A673 (cell line): ENCODE measurements around the gene SPINK4. TPM values are rescaled to one million over a fixed set of nuclear protein-coding genes. Genes with fewer than 3 reads are reported as not detected.
A peak's percentile ranks its signal among the peaks of the same experiment; 100 is the strongest.

Experiments
- BruUV-seq: library from RNA; stranded (reverse); fragments of 400-500 nt; replicated peaks from 2 replicates; lab custom pipeline; 2021; lab: Mats Ljungman, UMichigan
- CTCF ChIA-PET: fragments of 300-600 bp; sonication (Branson Sonifier 250); formaldehyde crosslinking; loops from one replicate; lab custom pipeline; 2022; ENCODE audit warnings: antibody characterized with exemption; lab: Charles Lee
- POLR2A ChIA-PET: fragments of 300-600 bp; sonication (Branson Sonifier 250); formaldehyde crosslinking; loops from one replicate; lab custom pipeline; 2022; ENCODE audit warnings: antibody characterized with exemption; ENCODE audit not compliant: low non-redundant PET; lab: Charles Lee
- DNase-seq: peaks from one replicate; pipeline ENCODE4 v3.0.0-alpha.2; 2015; ENCODE audit warnings: low spot score
- H3K27ac ChIP-seq: fragments of 200-600 bp; sonication (generic); 2 replicates; pipeline ENCODE4 v1.5.1; 2016; ENCODE audit warnings: mixed run types, low read depth, mild to moderate bottlenecking, mixed read lengths, antibody characterized with exemption, low read length; ENCODE audit not compliant: poor library complexity, severe bottlenecking
- H3K27me3 ChIP-seq: fragments of 200-600 bp; sonication (generic); replicated peaks from 2 replicates; pipeline ENCODE4 v1.6.1; 2017; ENCODE audit warnings: mixed run types, low read depth, mild to moderate bottlenecking, mixed read lengths, antibody characterized with exemption, low read length; ENCODE audit not compliant: insufficient read depth, poor library complexity
- H3K36me3 ChIP-seq: fragments of 200-600 bp; sonication (generic); 2 replicates; pipeline ENCODE4 v1.6.1; 2016; ENCODE audit warnings: mixed run types, mild to moderate bottlenecking, mixed read lengths, antibody characterized with exemption, low read length; ENCODE audit not compliant: insufficient read depth, poor library complexity, severe bottlenecking
- H3K4me1 ChIP-seq: fragments of 200-600 bp; sonication (generic); 2 replicates; pipeline ENCODE4 v1.6.1; 2017; ENCODE audit warnings: mixed run types, mild to moderate bottlenecking, mixed read lengths, antibody characterized with exemption, low read length; ENCODE audit not compliant: insufficient read depth, poor library complexity, severe bottlenecking
- H3K4me3 ChIP-seq: fragments of 200-600 bp; sonication (generic); 2 replicates; pipeline ENCODE4 v1.5.1; 2016; ENCODE audit warnings: low read depth, mixed run types, mild to moderate bottlenecking, mixed read lengths, low read length; ENCODE audit not compliant: poor library complexity, severe bottlenecking
- H3K9me3 ChIP-seq: fragments of 200-600 bp; sonication (generic); 2 replicates; pipeline ENCODE4 v1.6.1; 2016; ENCODE audit warnings: mixed run types, low read depth, mild to moderate bottlenecking, mixed read lengths, antibody characterized with exemption, low read length; ENCODE audit not compliant: poor library complexity, severe bottlenecking
- EZH2 ChIP-seq: fragments of 200-600 bp; sonication (generic); IDR thresholded peaks from 2 replicates; pipeline ENCODE4 v1.6.1; 2017; ENCODE audit warnings: borderline replicate concordance, low read depth, mild to moderate bottlenecking, mixed read lengths, antibody characterized with exemption, low read length; ENCODE audit not compliant: poor library complexity, severe bottlenecking
- intact Hi-C: fragments of 100-400 bp; cut with micrococcal nuclease; formaldehyde crosslinking; loops from one replicate; pipeline ENCODE4 v1.10.0; 2022; ENCODE audit not compliant: unreplicated experiment
- total RNA-seq: library from RNA; stranded (reverse); gene quantifications from 2 replicates; pipeline ENCODE4 v1.2.3, GENCODE V29; 2021
- TF ChIP-seq, protein P1 (sequence below): fragments of 300-800, 200-600 bp; sonication (generic); conservative IDR thresholded peaks from 2 replicates; pipeline ENCODE4 v1.5.1; 2017; ENCODE audit warnings: low read depth, mild to moderate bottlenecking, antibody characterized with exemption, low read length, moderate library complexity, mixed read lengths

The SPINK4 gene
- total RNA-seq, 1 experiment from 2014 or later, result not detected

DNA sequence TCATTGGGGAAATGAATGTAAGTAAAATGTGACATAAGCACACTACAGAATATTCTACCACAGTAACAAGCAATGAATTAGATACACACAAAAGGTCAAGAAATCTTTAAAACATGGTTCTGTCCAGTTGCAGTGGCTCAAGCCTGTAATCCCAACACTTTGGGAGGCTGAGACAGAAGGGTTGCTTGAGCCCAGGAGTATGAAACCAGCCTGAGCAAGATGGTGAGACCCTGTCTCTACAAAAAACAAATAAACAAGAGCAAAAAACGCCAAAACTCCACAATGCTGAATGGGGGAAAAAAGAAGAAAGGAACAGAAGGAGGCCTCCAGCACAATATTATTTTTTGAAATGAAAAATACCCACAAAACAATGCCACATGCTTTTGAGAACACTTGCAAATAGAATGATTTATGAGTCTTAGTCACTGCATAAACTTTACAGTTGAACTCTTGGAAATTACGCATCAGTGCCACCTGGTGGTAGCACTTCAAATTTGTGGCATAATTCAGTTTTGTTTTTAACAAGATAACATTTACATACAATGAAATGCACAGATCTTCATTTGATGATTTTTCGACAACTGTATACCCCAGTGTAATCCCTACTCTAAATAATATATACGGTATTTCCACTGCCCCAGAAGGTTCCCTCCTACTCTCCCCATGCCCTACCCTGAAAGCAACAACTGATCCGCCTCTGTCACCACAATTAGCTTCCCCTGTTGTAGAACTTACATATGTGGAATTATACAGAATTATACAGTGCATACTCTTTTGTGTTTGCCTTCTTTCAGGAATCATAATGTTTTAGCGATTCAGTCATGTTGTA, 14.4 kb upstream of the SPINK4 start:
- H3K9me3 ChIP-seq, result no peaks in the 10 kb centered on the region
- H3K27me3 ChIP-seq, result no peaks in the 10 kb centered on the region
- ChIA-PET CTCF (interaction anchor here (0.7 to 1.2 kb wide), 4 partner anchors 11 to 143 kb away, joined by 3 to 5 read pairs (median 4); no protein-coding TSS in a partner anchor), POLR2A (interaction anchor here (0.6 kb wide), 1 partner anchor 222 kb away, joined by 3 read pairs; no protein-coding TSS in a partner anchor)
- TF ChIP-seq, protein P1, sequence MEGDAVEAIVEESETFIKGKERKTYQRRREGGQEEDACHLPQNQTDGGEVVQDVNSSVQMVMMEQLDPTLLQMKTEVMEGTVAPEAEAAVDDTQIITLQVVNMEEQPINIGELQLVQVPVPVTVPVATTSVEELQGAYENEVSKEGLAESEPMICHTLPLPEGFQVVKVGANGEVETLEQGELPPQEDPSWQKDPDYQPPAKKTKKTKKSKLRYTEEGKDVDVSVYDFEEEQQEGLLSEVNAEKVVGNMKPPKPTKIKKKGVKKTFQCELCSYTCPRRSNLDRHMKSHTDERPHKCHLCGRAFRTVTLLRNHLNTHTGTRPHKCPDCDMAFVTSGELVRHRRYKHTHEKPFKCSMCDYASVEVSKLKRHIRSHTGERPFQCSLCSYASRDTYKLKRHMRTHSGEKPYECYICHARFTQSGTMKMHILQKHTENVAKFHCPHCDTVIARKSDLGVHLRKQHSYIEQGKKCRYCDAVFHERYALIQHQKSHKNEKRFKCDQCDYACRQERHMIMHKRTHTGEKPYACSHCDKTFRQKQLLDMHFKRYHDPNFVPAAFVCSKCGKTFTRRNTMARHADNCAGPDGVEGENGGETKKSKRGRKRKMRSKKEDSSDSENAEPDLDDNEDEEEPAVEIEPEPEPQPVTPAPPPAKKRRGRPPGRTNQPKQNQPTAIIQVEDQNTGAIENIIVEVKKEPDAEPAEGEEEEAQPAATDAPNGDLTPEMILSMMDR, result peak; percentile 79
- no peak for TF ChIP-seq EZH2
- no peaks in the 10 kb centered on the region for H3K36me3 ChIP-seq
- peaks cover 10% of the 10 kb centered on the region for H3K4me1 ChIP-seq
- BruUV-seq, result no TSS peak
- peak; percentile 82 for DNase-seq
- H3K4me3 ChIP-seq, result no peak overlapping the region
- intact Hi-C loops, result loop anchor here (1.0 to 10.0 kb wide), 2 partner anchors 144 to 641 kb away; no protein-coding TSS in a partner anchor
- no peak overlapping the region for H3K27ac ChIP-seq

- Histone ChIP-seq H3K4me1 (peaks cover 10% of the 10 kb centered on the region), H3K27ac (no peak overlapping the region), H3K27me3 (no peaks in the 10 kb centered on the region), H3K4me3 (no peak overlapping the region), H3K36me3 (no peaks in the 10 kb centered on the region), H3K9me3 (no peaks in the 10 kb centered on the region)
- ChIA-PET CTCF (interaction anchor here (0.6 to 1.1 kb wide), 2 partner anchors 75 to 145 kb away, joined by 4 to 5 read pairs; no protein-coding TSS in a partner anchor), POLR2A (no interaction called here)
- intact Hi-C loops, result loop anchor here (10.0 kb wide), 1 partner anchor 642 kb away; no protein-coding TSS in a partner anchor
- BruUV-seq, result no TSS peak
- no peak for DNase-seq
- TF ChIP-seq EZH2, result no peak
- TF ChIP-seq, protein P1, result no peak
These were observed 13.0 kb upstream of the SPINK4 start for GRCh38 chr9:33227008-33227398.

DNA sequence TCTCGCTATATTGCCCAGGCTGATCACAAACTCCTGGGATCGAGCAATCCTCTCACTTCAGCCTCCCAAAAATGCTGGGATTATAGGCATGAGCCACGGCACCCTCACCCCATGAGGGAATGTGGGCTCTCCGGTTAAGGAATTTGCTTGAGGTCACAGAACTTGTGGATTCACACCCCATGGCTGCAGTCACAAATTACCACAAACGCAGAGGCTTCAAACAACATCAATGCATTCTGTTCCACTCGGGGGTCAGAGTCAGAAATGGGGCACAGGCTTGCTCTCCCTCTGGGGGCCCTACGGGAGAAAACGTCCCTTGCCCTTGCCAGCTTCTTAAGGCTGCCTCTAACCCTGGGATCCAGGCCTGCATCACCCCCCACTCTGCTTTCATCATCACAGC, 12.2 kb upstream of the SPINK4 start:
- no peak for DNase-seq
- Histone ChIP-seq H3K4me1 (peaks cover 10% of the 10 kb centered on the region), H3K4me3 (no peak overlapping the region), H3K27ac (no peak overlapping the region), H3K9me3 (no peaks in the 10 kb centered on the region), H3K36me3 (no peaks in the 10 kb centered on the region), H3K27me3 (no peaks in the 10 kb centered on the region)
- CTCF ChIA-PET, result no interaction called here
- no peak for TF ChIP-seq EZH2
- TF ChIP-seq, protein P1, result no peak
- BruUV-seq, result no TSS peak
- intact Hi-C loops, result loop anchor here (10.0 kb wide), 1 partner anchor 643 kb away; no protein-coding TSS in a partner anchor
- POLR2A ChIA-PET, result no interaction called here
